ENCODE measurements around the gene ADAMTS14.

Gene ADAMTS14

GRCh38 chr10:70675496-70676161 is 3.3 kb downstream of the ADAMTS14 start:
- DNase-seq = no peak

GRCh38 chr10:70676511-70676910 is 4.2 kb downstream of the ADAMTS14 start:
- DNase-seq = no peak

GRCh38 chr10:70677016-70677415 is 4.7 kb downstream of the ADAMTS14 start:
- DNase-seq = no peak

- DNase-seq = no peak
These were observed 5.4 kb downstream of the ADAMTS14 start for GRCh38 chr10:70677620-70678249.

- no peak for DNase-seq
These were observed 5.9 kb downstream of the ADAMTS14 start for GRCh38 chr10:70678250-70678635.

GRCh38 chr10:70678757-70679489 is 6.6 kb downstream of the ADAMTS14 start:
- DNase-seq = no peak

GRCh38 chr10:70679498-70679897 is 7.2 kb downstream of the ADAMTS14 start:
- no peak for DNase-seq

GRCh38 chr10:70680899-70681730 is 8.8 kb downstream of the ADAMTS14 start:
- no peak for DNase-seq

- no peak for DNase-seq
These were observed 9.4 kb downstream of the ADAMTS14 start for GRCh38 chr10:70681731-70682005.

- DNase-seq = no peak
These were observed 10.8 kb downstream of the ADAMTS14 start for GRCh38 chr10:70682920-70683600.

GRCh38 chr10:70683601-70683934 is 11.3 kb downstream of the ADAMTS14 start:
- no peak for DNase-seq

- no peak for DNase-seq
These were observed 11.6 kb downstream of the ADAMTS14 start for GRCh38 chr10:70683940-70684339.

- no peak for DNase-seq
These were observed 12.1 kb downstream of the ADAMTS14 start for GRCh38 chr10:70684374-70684773.

GRCh38 chr10:70684839-70685454 is 12.6 kb downstream of the ADAMTS14 start:
- DNase-seq = no peak

GRCh38 chr10:70685455-70685911 is 13.2 kb downstream of the ADAMTS14 start:
- no peak for DNase-seq

GRCh38 chr10:70688828-70689227 is 16.5 kb downstream of the ADAMTS14 start:
- no peak for DNase-seq

- no peak for DNase-seq
These were observed 17.4 kb downstream of the ADAMTS14 start for GRCh38 chr10:70689661-70690060.

GRCh38 chr10:70690589-70690988 is 18.3 kb downstream of the ADAMTS14 start:
- DNase-seq = no peak

- no peak for DNase-seq
These were observed 19.3 kb downstream of the ADAMTS14 start for GRCh38 chr10:70691611-70692010.

GRCh38 chr10:70692043-70692603 is 19.8 kb downstream of the ADAMTS14 start:
- DNase-seq = no peak

- no peak for DNase-seq
These were observed 21.5 kb downstream of the ADAMTS14 start for GRCh38 chr10:70693619-70694335.
